DND-41 (cell line): Measurements from ENCODE around the gene ARMH2.

Source experiments
- ATAC-seq: fragments of 200-7000 bp; cut with Tn5 transposase; 3 replicates; pipeline ENCODE4 v1.9.1; 2021; ENCODE audit warnings: low read depth; ENCODE audit not compliant: insufficient read depth
- DNase-seq: peaks from one replicate; pipeline ENCODE4 v3.0.0-alpha.2; 2020
- H2AFZ ChIP-seq: 2 replicates; pipeline ENCODE4 v1.6.0; 2012; ENCODE audit warnings: low read depth, low read length
- H3K27ac ChIP-seq: 2 replicates; pipeline ENCODE4 v1.5.1; 2012; ENCODE audit warnings: low read length, inconsistent platforms
- H3K27me3 ChIP-seq: fragments of 200-600 bp; sonication (generic); 2 replicates; pipeline ENCODE4 v1.6.0; 2012; ENCODE audit warnings: low read length, mild to moderate bottlenecking, inconsistent platforms; ENCODE audit not compliant: insufficient read depth, poor library complexity
- H3K36me3 ChIP-seq: 2 replicates; pipeline ENCODE4 v1.5.1; 2012; ENCODE audit warnings: low read length, inconsistent platforms; ENCODE audit not compliant: insufficient read depth
- H3K4me1 ChIP-seq: 2 replicates; pipeline ENCODE4 v1.5.1; 2012; ENCODE audit warnings: mild to moderate bottlenecking, low read length; ENCODE audit not compliant: insufficient read depth
- H3K4me2 ChIP-seq: 2 replicates; pipeline ENCODE4 v1.6.0; 2012; ENCODE audit warnings: mild to moderate bottlenecking, moderate library complexity, low read length, inconsistent platforms; ENCODE audit not compliant: insufficient read depth
- H3K4me3 ChIP-seq, 2 experiments: fragments of 200-600 bp in 1 of 2; shearing (Covaris generic) in 1 of 2; 2 replicates each; pipeline ENCODE4 v1.5.1; 2012 to 2016; ENCODE audit warnings: inconsistent platforms in 2 of 2, low read length in 2 of 2, mild to moderate bottlenecking in 2 of 2, low read depth in 1 of 2, moderate library complexity in 1 of 2
- H3K79me2 ChIP-seq: 2 replicates; pipeline ENCODE4 v1.6.0; 2012; ENCODE audit warnings: low read length, inconsistent platforms; ENCODE audit not compliant: insufficient read depth
- H3K9ac ChIP-seq: 2 replicates; pipeline ENCODE4 v1.6.0; 2012; ENCODE audit warnings: low read depth, mild to moderate bottlenecking, inconsistent platforms, low read length, moderate library complexity
- H3K9me3 ChIP-seq: 2 replicates; pipeline ENCODE4 v1.5.1; 2012; ENCODE audit warnings: low read length, moderate library complexity, mild to moderate bottlenecking, inconsistent platforms; ENCODE audit not compliant: insufficient read depth, severe bottlenecking
- H4K20me1 ChIP-seq: 2 replicates; pipeline ENCODE4 v1.6.0; 2012; ENCODE audit warnings: low read length; ENCODE audit not compliant: insufficient read depth
- CTCF ChIP-seq: IDR thresholded peaks from 2 replicates; pipeline ENCODE4 v1.5.1; 2012; ENCODE audit warnings: borderline replicate concordance, low read length, moderate library complexity, mild to moderate bottlenecking; ENCODE audit not compliant: poor library complexity, severe bottlenecking; ENCODE audit errors: extremely low read depth
- EZH2 ChIP-seq: IDR thresholded peaks from 3 replicates; pipeline ENCODE4 v1.6.1; 2012; ENCODE audit warnings: borderline replicate concordance, low read depth, mild to moderate bottlenecking, moderate library complexity, low read length, inconsistent platforms; ENCODE audit not compliant: severe bottlenecking

Gene ARMH2

DNA sequence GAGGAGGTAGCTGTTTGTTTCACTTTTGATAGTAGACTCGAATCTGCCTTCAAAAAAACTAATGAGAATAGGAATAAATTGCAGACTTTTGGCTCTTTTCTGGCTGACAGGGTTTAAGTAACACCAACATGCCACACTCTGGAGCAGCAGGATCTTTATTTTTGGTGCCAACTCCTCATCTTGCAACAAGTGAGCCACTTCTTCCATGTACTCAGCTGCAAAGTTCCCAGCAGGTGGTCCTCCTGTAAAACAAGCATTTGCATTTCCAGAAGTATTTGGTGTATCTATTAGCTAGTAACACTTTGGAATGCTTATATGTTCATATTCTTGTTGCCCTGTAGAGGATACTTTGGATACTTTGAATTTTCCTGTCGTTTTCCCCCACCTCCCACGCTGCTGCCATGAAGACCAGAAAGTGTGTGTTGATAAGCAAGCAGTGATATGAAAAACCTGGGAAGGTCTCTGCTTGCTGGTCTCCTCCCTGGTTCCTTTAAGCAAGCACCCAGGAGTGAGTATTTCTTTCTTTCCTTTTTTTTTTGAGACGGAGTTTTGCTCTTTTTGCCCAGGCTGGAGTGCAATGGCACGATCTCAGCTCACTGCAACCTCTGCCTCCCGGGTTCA lies 1.0 kb downstream of the ARMH2 start:
- H3K9me3 ChIP-seq: no peaks in the 10 kb centered on the region
- H3K9ac ChIP-seq: no peak overlapping the region
- DNase-seq (no peak), ATAC-seq (no peak)
- H3K36me3 ChIP-seq: no peaks in the 10 kb centered on the region
- no peak overlapping the region for H2AFZ ChIP-seq
- H3K27ac ChIP-seq: no peak overlapping the region
- H3K4me2 ChIP-seq: no peak overlapping the region
- no peak for TF ChIP-seq EZH2
- no peak for TF ChIP-seq CTCF
- H3K4me3 ChIP-seq: no peak overlapping the region
- H3K79me2 ChIP-seq: no peaks in the 10 kb centered on the region
- H3K4me1 ChIP-seq: no peaks in the 10 kb centered on the region
- no peaks in the 10 kb centered on the region for H4K20me1 ChIP-seq
- H3K27me3 ChIP-seq: no peaks in the 10 kb centered on the region

DNA sequence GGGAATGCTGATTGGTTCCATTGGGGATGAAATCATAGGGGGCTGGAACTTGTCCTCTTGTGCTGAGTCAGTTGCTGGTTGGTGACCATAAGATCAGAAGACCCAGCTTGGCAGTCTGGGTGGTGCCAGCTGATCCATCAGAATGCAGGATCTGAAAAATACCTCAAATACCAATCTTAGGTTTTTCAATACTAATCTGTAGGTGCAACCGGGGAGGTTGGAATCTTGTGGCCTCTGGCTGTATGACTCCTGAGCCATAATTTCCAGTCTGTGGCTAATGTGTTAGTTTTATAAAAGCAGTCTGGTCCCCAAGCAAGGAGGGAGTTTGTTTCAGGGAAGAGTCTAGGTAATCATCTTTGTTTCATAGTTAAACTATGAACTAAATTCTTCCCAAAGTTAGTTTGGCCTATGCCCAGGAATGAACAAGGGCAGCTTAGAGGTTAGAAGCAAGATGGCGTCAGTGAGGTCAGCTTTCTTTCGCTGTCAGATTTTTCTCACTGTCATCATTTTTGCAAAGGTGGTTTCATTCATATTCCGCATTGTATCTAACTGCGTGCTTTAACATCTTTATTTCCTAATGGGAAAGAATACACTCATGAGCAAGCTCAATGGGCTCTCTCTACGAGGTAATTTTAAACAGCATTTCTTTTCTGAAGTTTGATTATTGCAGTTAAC lies 2.0 kb downstream of the ARMH2 start:
- H3K36me3 ChIP-seq: no peaks in the 10 kb centered on the region
- no peak overlapping the region for H2AFZ ChIP-seq
- no peak overlapping the region for H3K9ac ChIP-seq
- DNase-seq: no peak
- no peak overlapping the region for H3K4me3 ChIP-seq
- H3K9me3 ChIP-seq: no peaks in the 10 kb centered on the region
- H3K4me1 ChIP-seq: no peaks in the 10 kb centered on the region
- H4K20me1 ChIP-seq: no peaks in the 10 kb centered on the region
- no peaks in the 10 kb centered on the region for H3K27me3 ChIP-seq
- TF ChIP-seq CTCF (no peak), EZH2 (no peak)
- no peak overlapping the region for H3K27ac ChIP-seq
- no peaks in the 10 kb centered on the region for H3K79me2 ChIP-seq
- no peak for ATAC-seq
- no peak overlapping the region for H3K4me2 ChIP-seq

DNA sequence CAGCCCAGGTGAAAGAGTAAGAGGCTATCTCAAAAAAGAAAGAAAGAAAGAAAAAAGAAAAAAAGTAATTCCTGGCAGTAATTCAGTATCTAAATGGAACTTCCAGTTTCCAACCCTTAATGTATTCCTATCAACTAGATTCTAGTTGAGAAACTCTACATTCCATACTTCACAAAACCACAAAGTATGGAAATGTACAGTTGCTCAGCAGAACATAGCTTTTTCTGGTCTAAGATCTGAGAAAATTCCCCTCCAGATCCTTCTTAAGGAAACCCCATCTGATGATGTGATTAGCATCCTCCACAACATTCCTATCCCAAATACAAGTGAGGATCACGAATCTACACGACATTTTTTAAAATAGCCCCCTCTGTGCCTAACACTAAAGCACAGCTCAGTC lies 3.6 kb downstream of the ARMH2 start:
- peaks cover 3% of the 10 kb centered on the region; the same call in 1 of the 2 replicates for H3K36me3 ChIP-seq
- DNase-seq (no peak), ATAC-seq (no peak)
- no peak for TF ChIP-seq CTCF
- TF ChIP-seq EZH2: no peak
- no peak overlapping the region for H3K9ac ChIP-seq
- no peaks in the 10 kb centered on the region for H3K9me3 ChIP-seq
- no peaks in the 10 kb centered on the region for H3K4me1 ChIP-seq
- no peak overlapping the region for H3K27ac ChIP-seq
- H4K20me1 ChIP-seq: no peaks in the 10 kb centered on the region
- H3K27me3 ChIP-seq: no peaks in the 10 kb centered on the region
- no peak overlapping the region for H3K4me3 ChIP-seq
- H3K79me2 ChIP-seq: no peaks in the 10 kb centered on the region
- H3K4me2 ChIP-seq: no peak overlapping the region
- H2AFZ ChIP-seq: no peak overlapping the region
